SK-N-SH (cell line): ENCODE results near the gene CDK5RAP1. TPM values are rescaled to one million over a fixed set of nuclear protein-coding genes. Genes with fewer than 3 reads are reported as not detected.

Experiments
- CTCF ChIA-PET: fragments of 300-600, 350-600 bp; formaldehyde crosslinking; extraction: SDS; loops from one replicate; lab custom pipeline; 2021; lab: Yijun Ruan, JAX
- POLR2A ChIA-PET: fragments of 350-600 bp; sonication (Branson Sonifier 250); formaldehyde crosslinking; extraction: SDS; loops from one replicate; lab custom pipeline; 2020; ENCODE audit warnings: antibody characterized with exemption, inconsistent platforms; lab: Yijun Ruan, JAX
- DNase-seq: peaks from one replicate; pipeline ENCODE4 v3.0.0; 2012
- H2AFZ ChIP-seq: fragments of 200-600 bp; sonication (generic); 2 replicates; pipeline ENCODE4 v1.8.1; 2016; ENCODE audit warnings: antibody characterized with exemption, mild to moderate bottlenecking, low read depth
- H3F3A ChIP-seq: fragments of 200-600 bp; sonication (generic); replicated peaks from 2 replicates; pipeline ENCODE3; 2016; ENCODE audit warnings: antibody characterized with exemption, mild to moderate bottlenecking; ENCODE audit not compliant: insufficient read depth
- H3K27ac ChIP-seq, 2 experiments: fragments of 200-500 bp in 1 of 2; fragments of 200-600 bp in 1 of 2; sonication (Bioruptor generic) in 1 of 2; sonication (generic), shearing (Covaris generic) in 1 of 2; 2 replicates each; pipeline versions ENCODE4 v1.5.1 to v1.6.1; 2014 to 2016; ENCODE audit warnings: low read depth in 2 of 2, inconsistent platforms in 1 of 2, low read length in 1 of 2, mild to moderate bottlenecking in 1 of 2, mixed read lengths in 1 of 2
- H3K27me3 ChIP-seq: fragments of 200-600 bp; sonication (generic), shearing (Covaris generic); 2 replicates; pipeline ENCODE4 v1.6.1; 2016; ENCODE audit warnings: mixed run types; ENCODE audit not compliant: insufficient read depth
- H3K36me3 ChIP-seq, 2 experiments: fragments of 200-500 bp in 1 of 2; fragments of 200-600 bp in 1 of 2; sonication (Bioruptor generic) in 1 of 2; sonication (generic) in 1 of 2; replicated peaks in 1 of 2; 2 replicates each; pipeline versions ENCODE3 to v1.5.1; 2014 to 2016; ENCODE audit warnings: low read length in 1 of 2, mild to moderate bottlenecking in 1 of 2; ENCODE audit not compliant: insufficient read depth in 2 of 2, control insufficient read depth in 1 of 2
- H3K4me1 ChIP-seq, 2 experiments: fragments of 200-500 bp in 1 of 2; fragments of 200-600 bp in 1 of 2; sonication (Bioruptor generic) in 1 of 2; sonication (generic), shearing (Covaris generic) in 1 of 2; 2 replicates each; pipeline versions ENCODE4 v1.5.1 to v1.6.1; 2014 to 2016; ENCODE audit warnings: low read depth in 1 of 2, low read length in 1 of 2, mixed run types in 1 of 2; ENCODE audit not compliant: insufficient read depth in 2 of 2, control insufficient read depth in 1 of 2
- H3K4me2 ChIP-seq: fragments of 200-600 bp; sonication (generic), shearing (Covaris generic); 2 replicates; pipeline ENCODE4 v1.6.1; 2017; ENCODE audit warnings: mixed run types
- H3K4me3 ChIP-seq, 2 experiments: fragments of 200-500 bp in 1 of 2; fragments of 200-600 bp in 1 of 2; sonication (Bioruptor generic) in 1 of 2; sonication (generic), shearing (Covaris generic) in 1 of 2; 2 replicates each; pipeline versions ENCODE4 v1.5.1 to v1.8.1; 2014 to 2016; ENCODE audit warnings: low read depth in 2 of 2, inconsistent platforms in 1 of 2, low read length in 1 of 2, mild to moderate bottlenecking in 1 of 2, mixed read lengths in 1 of 2, moderate library complexity in 1 of 2
- H3K79me2 ChIP-seq: fragments of 200-600 bp; sonication (generic); 2 replicates; pipeline ENCODE4 v1.8.1; 2017; ENCODE audit warnings: mild to moderate bottlenecking; ENCODE audit not compliant: insufficient read depth
- H3K9ac ChIP-seq: fragments of 200-600 bp; sonication (generic); 2 replicates; pipeline ENCODE4 v1.6.1; 2017; ENCODE audit warnings: mixed run types
- H3K9me2 ChIP-seq: fragments of 200-600 bp; sonication (generic); 2 replicates; pipeline ENCODE4 v1.6.1; 2017; ENCODE audit warnings: mixed run types
- H3K9me3 ChIP-seq: fragments of 200-600 bp; sonication (generic); 2 replicates; pipeline ENCODE4 v1.6.1; 2017; ENCODE audit warnings: mixed run types, mild to moderate bottlenecking, moderate library complexity
- H4K20me1 ChIP-seq: fragments of 200-600 bp; sonication (generic); 2 replicates; pipeline ENCODE4 v1.6.1; 2017; ENCODE audit warnings: mild to moderate bottlenecking, mixed run types; ENCODE audit not compliant: insufficient read depth
- CTCF ChIP-seq: fragments of 200-600 bp; sonication (generic); IDR thresholded peaks from 2 replicates; pipeline ENCODE4 v1.6.1; 2017; ENCODE audit warnings: antibody characterized with exemption, mild to moderate bottlenecking, moderate library complexity
- FOSL2 ChIP-seq: IDR thresholded peaks from 2 replicates; pipeline ENCODE4 v1.4.0; 2012; ENCODE audit warnings: low read depth, mild to moderate bottlenecking, moderate library complexity, borderline replicate concordance
- FOXM1 ChIP-seq: IDR thresholded peaks from 2 replicates; pipeline ENCODE4 v1.4.0; 2012; ENCODE audit warnings: low read depth, mild to moderate bottlenecking
- GABPA ChIP-seq: IDR thresholded peaks from 2 replicates; pipeline ENCODE4 v1.4.0; 2012; ENCODE audit warnings: low read depth, mild to moderate bottlenecking
- JUND ChIP-seq: IDR thresholded peaks from 2 replicates; pipeline ENCODE4 v1.4.0; 2012
- MAX ChIP-seq: IDR thresholded peaks from 2 replicates; pipeline ENCODE4 v1.4.0; 2012; ENCODE audit warnings: low read depth
- MXI1 ChIP-seq: IDR thresholded peaks from 2 replicates; pipeline ENCODE4 v1.6.1; 2012; ENCODE audit warnings: mild to moderate bottlenecking, low read depth, low read length, improper control_type of control experiment
- NFIC ChIP-seq: IDR thresholded peaks from 2 replicates; pipeline ENCODE4 v1.4.0; 2012; ENCODE audit warnings: borderline replicate concordance
- NRF1 ChIP-seq: IDR thresholded peaks from 2 replicates; pipeline ENCODE4 v1.6.1; 2012; ENCODE audit warnings: low read depth, mild to moderate bottlenecking, low read length
- RAD21 ChIP-seq: IDR thresholded peaks from 2 replicates; pipeline ENCODE4 v1.6.1; 2012; ENCODE audit warnings: mild to moderate bottlenecking, low read length
- RCOR1 ChIP-seq: fragments of 150-350 bp; IDR thresholded peaks from 2 replicates; pipeline ENCODE4 v1.6.1; 2017; ENCODE audit warnings: antibody characterized with exemption, low read length
- REST ChIP-seq: IDR thresholded peaks from 2 replicates; pipeline ENCODE4 v1.6.1; 2012; ENCODE audit warnings: mild to moderate bottlenecking, low read depth, low read length, moderate library complexity
- RFX5 ChIP-seq: IDR thresholded peaks from 2 replicates; pipeline ENCODE4 v1.6.1; 2012; ENCODE audit warnings: mild to moderate bottlenecking, improper control_type of control experiment, low read length
- RXRA ChIP-seq: IDR thresholded peaks from 2 replicates; pipeline ENCODE4 v1.4.0; 2012; ENCODE audit warnings: low read depth, mild to moderate bottlenecking, borderline replicate concordance
- SIN3A ChIP-seq: IDR thresholded peaks from 2 replicates; pipeline ENCODE4 v1.6.1; 2012; ENCODE audit warnings: low read depth, mild to moderate bottlenecking, low read length, moderate library complexity, borderline replicate concordance
- TEAD4 ChIP-seq: IDR thresholded peaks from 2 replicates; pipeline ENCODE4 v1.4.0; 2012; ENCODE audit warnings: mild to moderate bottlenecking, borderline replicate concordance; ENCODE audit not compliant: insufficient read depth
- YY1 ChIP-seq: IDR thresholded peaks from 2 replicates; pipeline ENCODE4 v1.4.0; 2012; ENCODE audit warnings: low read depth, mild to moderate bottlenecking
- WGBS: methylation state at CpG from one replicate; pipeline ENCODE4 v1.1.6; 2017; ENCODE audit warnings: low lambda C conversion rate; 5-methylcytosine and 5-hydroxymethylcytosine counted together
- polyA plus RNA-seq, 3 experiments: library from polyadenylated mRNA; depleted of rRNA; stranded (reverse); fragments of >200 nt; gene quantifications; 2 replicates each; pipeline ENCODE4 v1.2.3, GENCODE V29; 2012

Gene CDK5RAP1
- polyA plus RNA-seq, 1 of the 3 experiments (the other 2 are of a cell fraction): 30.5 TPM

GRCh38 chr20:33353013-33353402 lies 48.3 kb downstream of the CDK5RAP1 start (continued):
- TF ChIP-seq FOSL2: no peak
- TF ChIP-seq RCOR1: no peak
- TF ChIP-seq CTCF: no peak
- no peak for TF ChIP-seq YY1
- TF ChIP-seq JUND: no peak
- no peak for TF ChIP-seq SIN3A
- TF ChIP-seq REST: no peak

- TF ChIP-seq JUND (no peak), RXRA (no peak), GABPA (no peak), MAX (no peak), TEAD4 (no peak), NFIC (no peak), RFX5 (no peak), SIN3A (no peak), FOSL2 (no peak), NRF1 (no peak), RAD21 (no peak), CTCF (no peak), MXI1 (no peak), FOXM1 (no peak)
- H3K4me3 ChIP-seq: no peak overlapping the region
- DNase-seq: no peak
- ChIA-PET POLR2A (no interaction called here), CTCF (no interaction called here)
- H3K36me3 ChIP-seq: peaks cover 0 to 11% of the 10 kb centered on the region in 2 experiments
- H3K9me3 ChIP-seq: no peaks in the 10 kb centered on the region
- no peak overlapping the region for H3K4me2 ChIP-seq
- H3K27me3 ChIP-seq: no peaks in the 10 kb centered on the region
- 85% methylated on average over 14 of the region's 16 CpGs for WGBS
- no peak overlapping the region for H2AFZ ChIP-seq
- H3K4me1 ChIP-seq: no peaks in the 10 kb centered on the region
- no peaks in the 10 kb centered on the region for H3K79me2 ChIP-seq
- H4K20me1 ChIP-seq: no peaks in the 10 kb centered on the region
- H3F3A ChIP-seq: no peaks in the 10 kb centered on the region
- no peaks in the 10 kb centered on the region for H3K9me2 ChIP-seq
- no peak overlapping the region for H3K9ac ChIP-seq
- no peak overlapping the region for H3K27ac ChIP-seq
Measured at GRCh38 chr20:33352258-33353012, 48.9 kb downstream of the CDK5RAP1 start.
